IMR-90 (cell line): ENCODE measurements around the gene SHROOM3.

Source experiments
- BHLHE40 ChIP-seq: fragments of 150-350 bp; IDR thresholded peaks from 2 replicates; pipeline ENCODE4 v1.6.1; 2016; ENCODE audit warnings: mild to moderate bottlenecking, low read depth, low read length
- CEBPB ChIP-seq: IDR thresholded peaks from 2 replicates; pipeline ENCODE4 v1.6.1; 2012; ENCODE audit warnings: low read depth, low read length, improper control_type of control experiment
- CTCF ChIP-seq: conservative IDR thresholded peaks from 2 replicates; pipeline ENCODE4 v1.5.1; 2012; ENCODE audit warnings: mild to moderate bottlenecking, low read depth, low read length, improper control_type of control experiment
- ELK1 ChIP-seq: fragments of 150-350 bp; IDR thresholded peaks from 2 replicates; pipeline ENCODE4 v1.6.1; 2016; ENCODE audit warnings: low read depth, mild to moderate bottlenecking, low read length, moderate library complexity, borderline replicate concordance
- FOS ChIP-seq: fragments of 150-350 bp; IDR thresholded peaks from 2 replicates; pipeline ENCODE4 v1.6.1; 2016; ENCODE audit warnings: low read depth, low read length
- MXI1 ChIP-seq: IDR thresholded peaks from 2 replicates; pipeline ENCODE4 v1.6.1; 2012; ENCODE audit warnings: low read depth, mild to moderate bottlenecking, low read length, moderate library complexity, borderline replicate concordance
- NFE2L2 ChIP-seq: fragments of 150-350 bp; IDR thresholded peaks from 2 replicates; pipeline ENCODE4 v1.6.1; 2016; ENCODE audit warnings: low read depth, mild to moderate bottlenecking, low read length
- POLR2A ChIP-seq: IDR thresholded peaks from 2 replicates; pipeline ENCODE4 v1.6.1; 2012; ENCODE audit warnings: mild to moderate bottlenecking, low read depth, low read length
- RFX5 ChIP-seq: IDR thresholded peaks from 2 replicates; pipeline ENCODE4 v1.8.0; 2012; ENCODE audit warnings: low read depth, mild to moderate bottlenecking, low read length, moderate library complexity
- SMC3 ChIP-seq: fragments of 150-350 bp; IDR thresholded peaks from 2 replicates; pipeline ENCODE4 v1.6.1; 2016; ENCODE audit warnings: low read depth, mild to moderate bottlenecking, antibody characterized with exemption, low read length, moderate library complexity
- TF ChIP-seq, protein P1 (sequence below): fragments of 150-350 bp; IDR thresholded peaks from 2 replicates; pipeline ENCODE4 v1.6.1; 2017; ENCODE audit warnings: mild to moderate bottlenecking, antibody characterized with exemption, low read length, low read depth

DNA sequence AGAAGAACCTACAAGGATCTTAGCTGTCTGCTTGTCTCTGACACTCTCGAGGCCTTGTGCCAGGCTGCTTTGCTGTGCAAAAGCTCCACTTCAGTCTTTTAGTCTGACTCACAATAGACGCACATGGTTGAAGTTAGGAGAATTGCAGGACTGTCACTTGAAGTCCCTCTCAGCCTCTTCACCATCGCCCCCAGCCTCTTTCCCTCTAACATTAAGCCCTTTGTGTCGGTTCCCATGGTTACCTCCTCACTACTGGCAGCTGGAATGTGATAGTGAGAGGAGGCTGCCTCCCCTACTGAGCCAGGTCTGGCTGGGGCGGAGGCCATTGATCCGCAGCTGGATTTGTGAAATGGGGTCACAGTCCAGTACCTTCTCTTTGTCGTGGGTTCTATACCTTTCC is 261.1 kb downstream of the SHROOM3 start:
- TF ChIP-seq CTCF = no peak
- no peak for TF ChIP-seq POLR2A
- TF ChIP-seq, protein P1, sequence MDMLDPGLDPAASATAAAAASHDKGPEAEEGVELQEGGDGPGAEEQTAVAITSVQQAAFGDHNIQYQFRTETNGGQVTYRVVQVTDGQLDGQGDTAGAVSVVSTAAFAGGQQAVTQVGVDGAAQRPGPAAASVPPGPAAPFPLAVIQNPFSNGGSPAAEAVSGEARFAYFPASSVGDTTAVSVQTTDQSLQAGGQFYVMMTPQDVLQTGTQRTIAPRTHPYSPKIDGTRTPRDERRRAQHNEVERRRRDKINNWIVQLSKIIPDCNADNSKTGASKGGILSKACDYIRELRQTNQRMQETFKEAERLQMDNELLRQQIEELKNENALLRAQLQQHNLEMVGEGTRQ = no peak
- TF ChIP-seq FOS = no peak
- TF ChIP-seq BHLHE40 = no peak
- no peak for TF ChIP-seq RFX5
- no peak for TF ChIP-seq ELK1
- no peak for TF ChIP-seq NFE2L2
- TF ChIP-seq CEBPB = no peak
- TF ChIP-seq MXI1 = peak; percentile 61; the same call in 1 of the 2 replicates
- no peak for TF ChIP-seq SMC3
